Mucosa of rectum (tissue), 2 donors: Measurements from ENCODE around the gene SUMF2.
A peak's percentile ranks its signal among the peaks of the same experiment; 100 is the strongest.
"Not testable (repeated sequence)": the region's sequence is repeated elsewhere in the genome, so short reads cannot be mapped to it uniquely, and the experiment has no call there.

Source experiments
- H3K27ac ChIP-seq, 2 donors: one replicate each; pipeline ENCODE4 v1.7.0; 2013; ENCODE audit warnings: inconsistent platforms in 2 of 2, low read depth in 2 of 2, low read length in 2 of 2
- H3K27me3 ChIP-seq, 2 donors: one replicate each; pipeline ENCODE4 v1.7.0; 2013; ENCODE audit warnings: low read length in 2 of 2; ENCODE audit not compliant: control insufficient read depth in 2 of 2, insufficient read depth in 2 of 2
- H3K36me3 ChIP-seq, 2 donors: one replicate each; pipeline ENCODE4 v1.7.0; 2013; ENCODE audit warnings: low read length in 2 of 2; ENCODE audit not compliant: control insufficient read depth in 2 of 2, insufficient read depth in 2 of 2
- H3K4me1 ChIP-seq, 2 donors: one replicate each; pipeline ENCODE4 v1.7.0; 2013; ENCODE audit warnings: low read length in 2 of 2, mild to moderate bottlenecking in 1 of 2; ENCODE audit not compliant: control insufficient read depth in 2 of 2, insufficient read depth in 2 of 2
- H3K4me3 ChIP-seq, 2 donors: one replicate each; pipeline ENCODE4 v1.7.0; 2013; ENCODE audit warnings: low read length in 2 of 2
- H3K9ac ChIP-seq, 2 donors: one replicate each; pipeline ENCODE4 v1.7.0; 2013; ENCODE audit warnings: low read length in 2 of 2, low read depth in 1 of 2, mild to moderate bottlenecking in 1 of 2
- H3K9me3 ChIP-seq, 2 donors: one replicate each; pipeline ENCODE4 v1.7.0; 2013; ENCODE audit warnings: low read length in 2 of 2; ENCODE audit not compliant: control insufficient read depth in 2 of 2
- donor health status: healthy.
- donor health status: Normal muscosa, but diverticular disease.

SUMF2 gene

GRCh38 chr7:56105508-56105907 lies 41.4 kb downstream of the SUMF2 start:
- Histone ChIP-seq H3K36me3 (peaks cover 25 to 34% of the 10 kb centered on the region in 2 donors), H3K4me1 (peaks cover 0 to 9% of the 10 kb centered on the region in 2 donors), H3K4me3 (peak overlapping the region; percentile 70 to 95), H3K9ac (peak overlapping the region; percentile 98 to 99), H3K9me3 (no peaks in the 10 kb centered on the region), H3K27me3 (no peaks in the 10 kb centered on the region), H3K27ac (peak overlapping the region; percentile 96 to 97)

DNA sequence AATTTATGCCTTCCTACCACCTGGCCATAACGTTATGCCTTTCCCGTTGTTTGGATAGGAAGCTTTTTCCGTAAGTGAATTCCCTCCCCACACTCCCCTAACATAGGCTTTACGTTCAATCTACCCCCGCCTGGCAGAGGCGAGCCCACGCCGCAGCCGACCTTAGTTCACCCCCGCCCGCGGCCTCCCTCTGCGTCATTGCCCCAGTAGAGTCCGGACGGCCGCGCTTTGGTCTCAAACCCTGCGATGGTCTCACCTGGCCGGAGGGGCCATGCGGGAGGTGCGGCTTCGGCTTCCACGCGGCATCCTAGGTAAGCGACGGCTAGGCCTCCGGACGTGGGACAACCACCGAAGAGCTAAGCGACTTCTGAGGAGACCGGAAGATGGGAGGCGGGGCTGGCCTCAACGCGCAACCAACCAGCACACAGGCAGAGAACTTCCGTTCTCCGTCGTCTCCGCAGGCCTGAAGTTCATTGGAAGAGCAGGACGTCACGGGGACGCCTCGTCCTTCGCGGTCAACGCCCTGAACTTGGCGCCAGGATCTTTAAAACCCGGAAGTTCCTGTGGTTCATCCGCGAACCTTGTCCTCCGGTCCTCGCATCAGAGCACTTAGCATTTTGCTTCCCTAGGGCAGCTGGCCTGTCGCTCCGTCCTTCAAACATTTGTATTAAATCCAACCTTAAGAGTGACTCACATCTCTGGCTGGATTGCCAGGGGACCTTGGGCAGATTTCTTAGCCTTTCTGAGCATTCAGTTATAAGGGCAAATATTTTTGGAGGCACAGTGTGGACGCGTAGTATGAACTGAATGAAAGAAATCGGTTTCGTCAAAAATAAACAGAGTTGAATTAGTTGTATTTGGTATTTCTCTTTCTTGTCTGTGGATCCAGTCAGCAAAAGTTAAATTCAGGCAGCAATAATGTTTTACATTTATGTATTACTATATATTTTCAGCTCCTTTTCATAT lies 42.3 kb downstream of the SUMF2 start, which contains the start of gene CHCHD2:
TSS of gene CHCHD2 (minus strand) at position 369 of the 966 bp plus-strand sequence. CDS start at position 306, 63 bp downstream.
- Histone ChIP-seq H3K27me3 (no peaks in the 10 kb centered on the region), H3K9me3 (no peaks in the 10 kb centered on the region), H3K9ac (peak within 1 kb of the TSS; percentile 98 to 99), H3K27ac (peak within 1 kb of the TSS; percentile 96 to 97), H3K4me3 (peak within 1 kb of the TSS; percentile 70 to 95), H3K4me1 (peaks cover 0 to 9% of the 10 kb centered on the region in 2 donors), H3K36me3 (peaks cover 20 to 25% of the 10 kb centered on the region in 2 donors)

DNA sequence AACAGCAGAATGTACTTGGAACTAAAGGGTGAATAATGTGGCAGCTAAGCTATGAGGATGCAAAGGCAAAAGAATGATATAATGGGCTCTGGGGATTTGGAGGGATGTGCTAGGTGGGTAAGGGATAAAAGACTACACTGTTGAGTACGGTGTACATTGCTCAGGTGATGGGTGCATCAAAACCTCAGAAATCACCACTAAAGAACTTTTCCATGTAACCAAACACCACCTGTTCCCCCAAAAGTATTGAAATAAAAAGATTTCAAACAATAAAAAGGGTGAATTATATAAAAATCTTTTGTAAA lies 43.8 kb downstream of the SUMF2 start:
- Histone ChIP-seq H3K27ac (no peak overlapping the region), H3K9me3 (no peaks in the 10 kb centered on the region), H3K27me3 (no peaks in the 10 kb centered on the region)

DNA sequence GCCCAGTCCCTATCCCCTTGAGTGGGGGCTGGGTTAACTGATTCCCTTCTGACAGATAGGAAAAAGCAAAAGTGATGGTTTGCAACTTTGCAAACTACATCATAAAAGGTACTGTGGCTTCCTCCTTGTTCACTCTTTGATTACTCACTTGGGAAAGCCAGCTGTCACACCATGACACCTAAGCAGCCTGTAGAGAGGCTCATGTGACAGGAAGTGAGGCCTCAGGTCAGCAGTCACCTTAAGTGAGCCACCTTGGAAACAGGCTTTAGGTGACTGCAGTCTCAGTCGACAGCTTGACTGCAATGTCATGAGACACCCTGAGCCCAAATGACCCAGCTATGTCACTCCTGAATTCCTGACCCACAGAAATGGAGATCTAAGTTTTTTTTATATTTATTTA lies 46.5 kb downstream of the SUMF2 start:
- H3K27ac ChIP-seq, result no peak overlapping the region
- no peak overlapping the region for H3K9ac ChIP-seq
- no peaks in the 10 kb centered on the region for H3K27me3 ChIP-seq

More for the DNA sequence above, 43.8 kb downstream of the SUMF2 start:
- Histone ChIP-seq H3K9ac (no peak overlapping the region), H3K4me3 (no peak overlapping the region), H3K36me3 (peaks cover 9 to 12% of the 10 kb centered on the region in 2 donors), H3K4me1 (peaks cover 0 to 9% of the 10 kb centered on the region in 2 donors)

GRCh38 chr7:56112244-56112643 lies 48.2 kb downstream of the SUMF2 start:
- not testable (repeated sequence) for H3K27ac ChIP-seq, H3K9me3 ChIP-seq, H3K4me1 ChIP-seq, H3K9ac ChIP-seq, H3K27me3 ChIP-seq, H3K36me3 ChIP-seq, H3K4me3 ChIP-seq

More for the DNA sequence above, 46.5 kb downstream of the SUMF2 start:
- Histone ChIP-seq H3K9me3 (no peaks in the 10 kb centered on the region), H3K36me3 (no peaks in the 10 kb centered on the region), H3K4me1 (peaks cover 0 to 4% of the 10 kb centered on the region in 2 donors), H3K4me3 (no peak overlapping the region)

- Histone ChIP-seq H3K27me3 (no peaks in the 10 kb centered on the region), H3K9ac (no peak within 1 kb of the TSS), H3K27ac (no peak within 1 kb of the TSS), H3K4me1 (no peaks in the 10 kb centered on the region), H3K4me3 (peak within 1 kb of the TSS in 1 of 2 donors; percentile 31), H3K36me3 (no peaks in the 10 kb centered on the region), H3K9me3 (no peaks in the 10 kb centered on the region)
Measured at GRCh38 chr7:56115852-56116538, 51.9 kb downstream of the SUMF2 start, which contains the start of gene NUPR2. NUPR2 (minus strand) TSS chr7:56116417; CDS start chr7:56116314, 103 bp downstream.

- no peaks in the 10 kb centered on the region for H3K27me3 ChIP-seq
- no peaks in the 10 kb centered on the region for H3K4me1 ChIP-seq
- H3K9me3 ChIP-seq, result no peaks in the 10 kb centered on the region
- H3K36me3 ChIP-seq, result no peaks in the 10 kb centered on the region
- H3K4me3 ChIP-seq, result no peak overlapping the region
- no peak overlapping the region for H3K9ac ChIP-seq
- no peak overlapping the region for H3K27ac ChIP-seq
Measured at GRCh38 chr7:56121440-56121839, 57.4 kb downstream of the SUMF2 start.

- H3K4me1 ChIP-seq, result no peaks in the 10 kb centered on the region
- H3K36me3 ChIP-seq, result no peaks in the 10 kb centered on the region
- H3K27ac ChIP-seq, result no peak overlapping the region
- no peak overlapping the region for H3K9ac ChIP-seq
- no peak overlapping the region for H3K4me3 ChIP-seq
- H3K27me3 ChIP-seq, result no peaks in the 10 kb centered on the region
- H3K9me3 ChIP-seq, result no peaks in the 10 kb centered on the region
Measured at GRCh38 chr7:56124981-56125380, 60.9 kb downstream of the SUMF2 start.

DNA sequence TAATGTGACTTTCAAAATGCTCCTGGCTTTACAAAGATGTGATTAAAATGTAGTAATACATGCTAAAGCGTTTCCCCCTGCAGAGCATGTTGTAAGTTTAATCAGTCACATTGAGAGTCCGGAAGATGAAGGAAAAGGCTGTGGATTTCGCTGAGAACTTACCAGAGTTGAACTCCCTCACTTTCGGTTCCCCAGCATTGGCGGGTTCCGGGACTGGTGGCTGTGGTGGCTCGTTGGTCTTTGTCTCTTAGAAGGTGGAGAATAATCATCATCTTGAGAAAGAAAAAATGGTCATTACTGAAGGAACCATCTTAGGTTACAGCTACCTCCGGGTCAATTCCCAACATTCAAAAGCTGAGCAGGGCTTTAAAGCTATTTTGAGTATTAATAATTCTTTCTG lies 61.7 kb downstream of the SUMF2 start:
- Histone ChIP-seq H3K27ac (no peak overlapping the region), H3K4me1 (no peaks in the 10 kb centered on the region), H3K9me3 (no peaks in the 10 kb centered on the region), H3K4me3 (no peak overlapping the region), H3K9ac (no peak overlapping the region), H3K27me3 (no peaks in the 10 kb centered on the region), H3K36me3 (no peaks in the 10 kb centered on the region)
